HG02970 (cell line): ENCODE results near the gene LRRC4C.

Experiments
- ATAC-seq: cut with Tn5 transposase; IDR thresholded peaks from one replicate; pipeline ENCODE4 v1.9.1; 2021; ENCODE audit warnings: mild to moderate bottlenecking, moderate library complexity, moderate number of reproducible peaks; ENCODE audit not compliant: unreplicated experiment, low FRiP score

The LRRC4C gene

DNA sequence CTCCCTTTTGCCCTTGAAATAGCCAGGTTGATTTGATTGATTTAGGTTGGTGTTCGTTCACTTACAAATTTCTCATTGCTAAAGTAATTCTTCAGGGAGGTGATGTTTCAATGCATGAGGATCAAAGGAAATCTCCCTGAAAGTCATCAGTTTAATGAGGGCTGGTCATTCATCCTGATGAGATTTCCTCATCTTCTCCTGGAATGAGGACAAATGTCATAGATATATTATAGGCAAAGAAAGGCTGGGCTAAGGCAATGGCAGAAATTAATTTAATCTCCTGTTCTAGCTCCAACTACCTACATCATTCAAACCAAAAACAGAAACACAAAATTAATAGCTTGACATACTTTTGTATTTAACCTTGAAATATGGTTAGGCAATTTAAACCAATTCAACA lies 1052.1 kb downstream of the LRRC4C start:
- no peak for ATAC-seq

DNA sequence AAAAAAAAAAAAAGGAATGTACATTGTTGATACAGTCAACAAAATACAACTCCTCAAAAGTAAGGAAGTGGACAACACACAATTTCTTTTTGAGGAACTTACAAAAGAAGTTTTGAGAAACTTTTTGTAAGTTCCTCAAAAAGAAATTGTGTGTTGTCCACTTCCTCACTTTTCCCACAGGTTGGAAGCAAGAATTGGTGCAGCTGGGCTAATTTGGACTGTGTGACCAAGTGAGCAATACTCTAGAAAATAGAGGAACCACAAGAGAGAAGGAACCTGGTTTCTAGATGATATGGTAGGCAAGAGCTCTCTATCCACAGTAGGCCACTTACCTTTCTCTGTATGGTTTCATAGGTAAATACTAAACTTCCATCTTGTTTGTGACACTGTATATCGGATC lies 1053.8 kb downstream of the LRRC4C start:
- no peak for ATAC-seq

DNA sequence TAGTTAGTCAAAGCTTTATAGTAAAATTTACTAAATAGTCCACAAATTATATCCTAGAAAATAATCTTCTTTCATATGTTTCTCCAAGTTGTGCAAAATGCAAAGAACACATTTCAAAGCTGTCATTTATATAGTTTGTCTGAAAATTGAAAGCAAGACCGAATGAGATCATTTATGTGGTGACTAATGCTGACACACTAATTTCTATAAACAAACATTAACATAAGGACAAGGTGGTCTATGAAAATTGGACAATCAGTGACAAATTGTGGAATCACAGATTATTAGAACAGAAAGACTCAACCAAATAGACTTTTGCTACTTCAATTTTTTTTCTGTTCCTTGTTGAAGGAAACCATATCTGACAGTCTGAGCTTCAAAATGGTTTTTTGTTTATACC lies 1056.1 kb downstream of the LRRC4C start:
- ATAC-seq = no peak

- ATAC-seq = no peak
These were observed 1058.2 kb downstream of the LRRC4C start for GRCh38 chr11:40401132-40401853.

- ATAC-seq = no peak
These were observed 1062.3 kb downstream of the LRRC4C start for GRCh38 chr11:40397141-40397540.

- ATAC-seq = no peak
These were observed 1065.9 kb downstream of the LRRC4C start for GRCh38 chr11:40393511-40393910.

GRCh38 chr11:40391679-40392078 lies 1067.8 kb downstream of the LRRC4C start:
- ATAC-seq = no peak

DNA sequence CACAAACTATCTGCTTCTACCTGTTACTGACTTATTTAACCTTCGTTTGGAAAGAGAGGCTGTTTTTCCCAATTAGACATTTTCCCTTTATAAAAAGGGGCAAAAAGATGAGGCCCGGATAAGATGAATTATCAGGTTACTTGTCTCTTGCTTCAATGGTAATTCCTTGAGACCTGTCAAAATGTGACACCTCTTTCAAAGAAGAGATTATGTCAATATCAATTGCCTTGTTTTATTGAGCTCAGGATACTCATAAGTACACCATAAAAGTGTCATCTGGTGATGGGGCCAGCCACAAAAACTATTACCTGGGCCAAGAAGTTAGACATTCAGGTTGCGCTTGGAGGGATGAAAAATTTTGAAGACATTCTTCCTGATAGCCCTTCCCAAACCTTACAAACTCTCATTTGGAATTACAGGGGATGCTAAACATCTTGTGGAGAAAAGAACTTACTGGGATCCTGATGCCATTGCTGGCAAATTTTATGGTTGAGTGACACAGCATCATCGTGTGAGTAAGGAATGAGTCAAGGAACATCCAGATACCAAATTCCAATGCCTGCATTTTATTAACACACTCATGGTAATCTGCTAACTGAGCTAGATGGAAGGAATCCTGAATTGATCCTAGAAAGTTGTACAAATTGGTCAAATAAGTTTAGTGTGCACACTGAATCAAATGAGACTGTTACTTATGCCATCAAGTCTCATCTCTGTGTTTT lies 1071.2 kb downstream of the LRRC4C start:
- no peak for ATAC-seq

GRCh38 chr11:40387240-40387980 lies 1072.0 kb downstream of the LRRC4C start:
- ATAC-seq = no peak

GRCh38 chr11:40384991-40385390 lies 1074.5 kb downstream of the LRRC4C start:
- no peak for ATAC-seq

- ATAC-seq = no peak
These were observed 1078.0 kb downstream of the LRRC4C start for GRCh38 chr11:40381481-40381880.

DNA sequence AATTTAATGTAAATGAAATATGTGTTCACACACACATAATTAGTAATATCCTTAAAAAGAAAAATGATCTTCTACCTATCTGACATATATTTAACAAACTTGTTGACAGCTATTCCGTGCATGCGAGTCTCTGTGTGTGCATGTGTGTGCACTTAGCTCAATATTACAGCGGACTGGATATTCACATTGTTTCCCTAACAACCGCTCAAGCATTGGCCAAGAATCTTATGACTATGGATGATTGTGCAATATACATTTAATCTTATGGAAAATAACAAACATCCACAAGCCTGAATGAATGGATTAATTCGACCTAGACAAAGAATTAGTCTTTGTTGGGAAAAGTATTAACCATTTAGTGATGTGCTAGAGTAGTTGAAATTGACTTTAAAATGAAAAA lies 1078.6 kb downstream of the LRRC4C start:
- ATAC-seq = no peak

DNA sequence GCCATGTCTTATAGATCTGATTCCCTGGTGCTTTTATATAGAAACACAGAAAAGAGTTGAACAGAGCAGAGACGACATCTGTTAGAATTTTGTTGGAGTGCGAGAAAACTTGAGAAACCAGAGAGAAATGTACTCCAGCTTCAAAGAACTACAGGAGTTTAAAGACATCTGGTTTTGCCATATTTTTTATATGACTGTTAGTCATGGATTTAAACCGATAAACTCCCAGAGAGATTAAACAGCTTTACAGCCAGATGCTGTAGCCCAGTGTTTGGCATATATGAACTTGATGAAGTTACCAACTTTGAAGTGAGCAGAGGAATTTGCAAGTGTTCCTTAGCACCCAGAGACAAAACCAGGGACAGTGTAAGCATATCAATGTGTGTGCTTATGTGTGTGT lies 1083.1 kb downstream of the LRRC4C start:
- ATAC-seq = no peak

DNA sequence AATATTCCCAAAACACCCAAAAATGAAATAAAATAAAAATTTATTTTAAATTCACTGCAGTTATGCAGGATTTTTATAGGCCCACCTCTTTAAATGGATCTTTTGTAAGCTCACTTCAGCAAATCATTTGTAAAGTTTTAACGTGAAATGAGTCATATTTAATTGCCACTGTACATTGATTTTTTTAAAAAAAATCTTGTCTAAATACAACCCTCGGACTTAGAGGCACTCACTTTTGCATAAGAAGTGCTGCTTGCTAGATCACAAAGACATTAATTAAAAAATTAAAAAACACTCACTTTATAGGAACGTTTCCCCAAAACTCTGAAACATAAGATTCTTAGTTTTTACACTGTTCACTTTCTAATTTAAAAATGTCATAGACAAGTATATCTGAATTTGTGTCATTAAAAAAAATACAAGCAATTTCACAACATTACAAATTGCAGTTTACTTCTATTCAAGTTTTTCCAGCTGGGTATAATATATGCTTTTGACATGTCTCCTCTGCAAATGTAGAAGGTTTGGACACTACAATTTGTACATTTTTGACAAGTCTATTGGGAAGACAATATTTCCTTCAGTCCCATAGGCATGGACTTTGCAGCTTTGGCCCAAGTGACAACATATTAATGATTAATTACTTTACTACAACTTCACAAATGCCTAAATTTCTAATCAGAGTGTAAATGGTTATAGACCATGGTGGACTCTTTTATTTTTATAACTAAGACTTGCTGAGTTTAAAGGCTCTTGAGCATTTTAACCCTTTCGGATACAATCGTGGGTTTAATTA lies 1088.4 kb downstream of the LRRC4C start:
- ATAC-seq = no peak

GRCh38 chr11:40360206-40360798 lies 1099.2 kb downstream of the LRRC4C start:
- no peak for ATAC-seq

GRCh38 chr11:40354121-40354520 lies 1105.3 kb downstream of the LRRC4C start:
- no peak for ATAC-seq

DNA sequence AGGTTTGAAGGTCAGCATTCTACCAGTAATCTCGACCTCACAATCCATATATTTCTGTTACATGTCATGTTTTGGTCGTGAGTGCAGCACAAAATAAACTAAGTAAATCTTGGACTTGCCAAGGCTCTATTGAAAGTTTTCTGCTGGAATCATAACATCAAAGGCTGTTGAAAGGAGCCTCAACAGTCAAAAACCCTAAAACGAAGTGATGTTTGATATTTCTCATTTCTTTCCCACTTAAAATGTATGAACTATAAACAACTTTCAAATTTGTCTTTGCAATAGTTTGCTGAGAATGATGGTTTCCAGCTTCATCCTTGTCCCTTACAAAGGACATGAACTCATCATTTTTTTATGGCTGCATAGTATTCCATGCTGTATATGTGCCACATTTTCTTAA lies 1118.5 kb downstream of the LRRC4C start:
- ATAC-seq = no peak

- ATAC-seq = no peak
These were observed 1120.7 kb downstream of the LRRC4C start for GRCh38 chr11:40338739-40339138.

DNA sequence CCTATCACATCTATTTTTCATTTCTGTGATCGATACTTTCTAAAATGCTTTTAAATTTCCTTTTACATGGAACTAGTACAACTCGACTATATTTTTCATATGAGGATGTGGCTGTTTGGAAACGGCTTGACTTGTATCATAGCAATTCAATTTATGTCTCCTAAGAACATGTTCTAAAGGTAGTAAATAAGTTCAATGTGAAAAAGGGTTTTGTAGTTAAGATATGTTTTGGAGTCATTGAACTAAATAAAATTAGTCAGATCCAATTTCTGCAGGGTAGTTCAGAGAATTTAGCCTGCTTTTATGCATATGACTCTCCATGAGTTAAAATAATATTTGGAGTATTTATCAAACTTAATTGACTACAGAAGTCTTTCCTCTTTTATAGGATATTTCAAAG lies 1121.4 kb downstream of the LRRC4C start:
- no peak for ATAC-seq

DNA sequence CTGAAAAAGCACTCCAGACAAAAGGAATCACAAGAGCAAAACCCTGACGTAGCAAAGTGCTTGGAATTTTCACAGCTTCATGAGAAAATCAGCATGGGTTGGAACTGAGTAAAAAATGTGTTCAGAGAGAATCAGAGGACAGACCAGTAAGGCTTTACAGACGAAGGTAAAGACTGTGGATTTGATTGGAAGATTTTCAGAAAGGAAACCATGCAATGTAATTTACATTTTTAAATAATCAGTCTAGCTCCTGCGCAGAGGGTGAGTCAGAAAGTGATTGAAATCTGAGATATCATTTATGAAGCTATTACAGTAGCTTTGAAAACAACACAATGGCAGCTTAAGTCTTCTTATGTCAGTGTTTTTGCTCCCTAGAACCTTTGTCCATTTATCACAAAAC lies 1122.3 kb downstream of the LRRC4C start:
- ATAC-seq = no peak
